HL-60/S4 treated with phorbol 12-myristate 13-acetate at 8.2 ng/mL for 4 days and 3 days (cell line): ENCODE measurements around the gene P2RX6.
"Not testable (repeated sequence)": the region's sequence is repeated elsewhere in the genome, so short reads cannot be mapped to it uniquely, and the experiment has no call there.

ENCODE experiments used
- in situ Hi-C: fragments of 300-500 bp; cut with MboI; formaldehyde crosslinking; loops from 2 replicates; pipeline ENCODE4 v1.15.0; 2022; ENCODE audit warnings: low sequenced_read_pairs

The P2RX6 gene

DNA sequence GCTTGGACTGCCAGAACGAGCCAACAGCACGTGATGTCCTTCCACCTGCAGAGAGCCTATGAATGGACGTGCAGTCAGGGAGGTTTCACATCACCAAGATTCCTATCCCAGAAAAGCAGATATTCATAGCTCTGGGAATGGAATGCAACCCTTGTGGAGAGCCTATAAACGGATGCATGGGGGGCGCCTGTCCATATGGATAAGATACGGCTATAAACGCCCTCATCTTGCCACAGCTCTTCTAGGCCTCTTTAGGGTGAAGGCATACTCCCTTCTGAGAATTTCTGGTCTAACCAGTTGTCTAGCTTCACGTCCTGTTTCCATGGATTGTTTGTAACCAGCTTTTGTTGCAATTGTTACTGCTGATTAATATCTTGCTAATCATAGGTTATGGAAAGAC is 56.8 kb downstream of the P2RX6 start:
- in situ Hi-C loops, result not testable (repeated sequence)

DNA sequence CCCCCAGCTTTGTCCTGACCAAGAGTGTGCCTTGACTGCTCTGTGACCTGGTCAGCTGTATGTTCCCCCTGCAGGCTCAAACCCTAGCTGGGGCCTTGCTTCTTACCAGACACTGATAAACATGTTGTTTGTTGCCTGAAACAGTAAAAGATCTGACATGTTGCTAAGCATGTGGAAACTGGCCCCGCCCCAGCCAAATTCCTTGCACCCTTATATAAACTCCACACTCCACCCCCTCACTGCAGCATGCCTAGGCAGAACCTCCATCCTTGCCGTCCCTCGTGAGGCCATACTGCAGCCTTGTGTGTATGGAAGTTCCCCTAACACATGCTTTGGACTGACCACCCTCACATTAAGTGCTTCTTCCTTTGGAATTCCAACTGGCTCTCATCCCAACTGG is 58.1 kb downstream of the P2RX6 start:
- in situ Hi-C loops, result no loop called here

DNA sequence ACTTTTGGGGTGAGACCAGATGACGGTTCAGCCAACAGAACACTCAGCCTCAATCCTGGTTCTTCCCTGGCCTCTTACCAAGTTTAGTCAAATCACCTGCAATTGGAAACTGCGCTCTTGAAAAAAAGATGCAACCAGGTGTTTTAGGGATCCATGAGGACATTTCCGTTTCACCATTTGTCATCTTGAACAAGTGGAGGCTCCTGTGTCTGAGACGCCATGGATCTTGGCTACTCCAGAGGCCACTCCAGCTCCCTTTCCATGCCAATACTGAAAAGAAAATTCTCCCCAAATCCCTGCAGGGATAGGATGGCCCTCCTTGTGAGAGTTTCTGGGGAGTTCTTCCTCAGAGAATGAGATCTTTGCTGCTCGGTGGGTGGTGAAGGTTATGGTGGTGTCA is 58.5 kb downstream of the P2RX6 start:
- in situ Hi-C loops, result no loop called here

DNA sequence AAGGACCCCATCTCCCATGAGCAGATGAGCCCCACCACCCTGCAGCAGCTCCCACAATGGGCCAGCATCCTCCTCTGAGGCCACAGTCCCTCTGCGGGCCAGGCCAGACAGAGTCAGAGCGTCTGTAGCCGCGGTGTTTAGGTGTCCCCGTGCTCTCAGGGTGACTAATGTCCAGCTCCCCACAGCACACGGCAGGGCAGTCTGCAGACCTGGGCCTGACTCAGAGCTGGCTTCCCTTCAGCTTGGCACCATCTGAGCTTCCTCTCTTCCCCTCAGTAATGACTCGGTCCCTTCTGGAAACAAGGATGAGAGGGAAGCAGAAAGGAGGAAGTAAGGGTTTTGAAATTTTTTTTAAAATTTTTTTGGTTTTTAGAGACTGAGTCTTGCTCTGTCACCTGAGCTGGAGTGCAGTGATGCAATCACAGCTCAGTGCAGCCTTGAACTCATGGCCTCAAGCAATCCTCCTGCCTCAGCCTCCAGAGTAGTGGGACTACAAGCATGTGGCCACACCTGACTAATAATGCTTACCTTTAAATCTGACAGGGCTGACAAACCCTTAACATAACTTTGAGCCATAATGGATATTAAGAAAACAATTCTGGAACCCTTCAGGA is 59.2 kb downstream of the P2RX6 start:
- in situ Hi-C loops, result no loop called here

DNA sequence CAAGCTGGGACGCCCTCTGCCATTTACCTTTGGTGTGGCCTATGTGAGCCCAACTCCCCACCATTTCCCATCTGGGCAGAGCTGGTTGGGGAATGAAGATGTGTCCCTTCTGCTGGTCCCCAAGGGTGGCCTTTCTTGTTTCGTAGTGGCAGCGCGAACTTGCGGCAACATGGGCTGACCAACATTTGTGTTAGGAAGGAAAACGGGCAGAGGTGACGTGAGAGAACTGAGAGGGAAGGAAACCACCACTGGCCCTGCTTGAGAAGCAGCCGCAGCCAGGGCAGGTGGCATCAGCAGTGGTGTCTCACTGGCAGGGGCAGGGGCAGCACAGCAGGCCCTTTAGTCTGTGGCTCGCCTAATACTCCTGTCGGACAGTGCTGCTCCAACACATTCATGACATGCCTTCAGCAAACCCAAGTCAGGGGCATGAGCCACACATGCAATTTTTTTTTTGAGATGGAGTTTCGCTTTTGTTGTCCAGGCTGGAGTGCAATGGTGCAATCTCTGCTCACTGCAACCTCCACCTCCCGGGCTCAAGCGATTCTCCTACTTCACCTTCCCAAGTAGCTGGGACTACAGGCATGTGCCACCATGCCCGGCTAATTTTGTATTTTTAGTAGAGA is 60.7 kb downstream of the P2RX6 start:
- in situ Hi-C loops, result no loop called here

DNA sequence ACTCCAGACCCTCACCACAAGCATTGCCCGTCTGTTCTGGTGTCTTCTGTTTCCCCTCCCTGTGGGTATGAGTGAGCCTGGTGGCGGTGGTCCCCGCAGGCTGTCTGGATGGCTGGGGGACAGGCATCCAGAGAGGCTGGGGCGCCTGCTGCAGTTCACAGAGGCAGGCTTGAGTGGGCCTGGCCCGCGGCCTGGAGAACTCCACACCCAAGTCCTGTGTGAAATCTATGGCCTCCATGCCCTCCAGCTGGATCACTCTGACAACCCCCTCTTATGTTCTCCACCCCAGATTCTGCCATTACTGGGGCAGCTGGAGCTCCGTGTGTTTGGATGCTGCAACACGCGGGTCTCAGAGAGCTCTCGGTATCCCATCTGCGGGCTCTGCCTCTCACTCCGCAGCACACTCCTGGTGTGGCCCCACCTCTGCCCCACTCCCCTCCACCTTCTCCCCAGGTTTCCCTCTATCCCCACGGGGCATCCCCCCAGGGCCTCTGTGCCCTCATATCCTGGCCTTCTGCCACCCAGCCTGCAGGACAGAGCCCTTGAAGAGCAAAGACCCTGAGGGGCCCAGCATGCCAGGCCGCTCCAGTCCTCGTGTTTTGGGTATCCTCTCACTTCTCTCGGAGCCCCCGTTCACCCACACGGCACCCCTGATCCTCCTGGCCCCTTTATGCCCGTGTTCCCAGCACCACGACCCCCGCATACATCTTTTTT is 62.1 kb downstream of the P2RX6 start:
- in situ Hi-C loops, result no loop called here
